CD14-positive monocyte (primary cell): ENCODE results near the gene APOBEC3F. TPM values are rescaled to one million over a fixed set of nuclear protein-coding genes. Genes with fewer than 3 reads are reported as not detected.

Experiments
- DNase-seq, 3 donors: peaks; one replicate each; pipeline ENCODE4 v3.0.0-alpha.2; 2011 to 2022
- H2AFZ ChIP-seq: 2 replicates; pipeline ENCODE4 v1.6.0; 2012; ENCODE audit warnings: mild to moderate bottlenecking, low read depth, low read length, inconsistent platforms; ENCODE audit not compliant: insufficient read depth, poor library complexity, severe bottlenecking
- H3K27ac ChIP-seq, 2 donors: 1 replicate in 1 of 2; 2 replicates in 1 of 2; pipeline ENCODE4 v1.5.1; 2012 to 2013; ENCODE audit warnings: low read length in 2 of 2, control low read depth in 1 of 2, inconsistent platforms in 1 of 2, low read depth in 1 of 2, mild to moderate bottlenecking in 1 of 2
- H3K27me3 ChIP-seq, 2 donors: one replicate each; pipeline versions ENCODE4 v1.6.0 to v1.6.1; 2011 to 2013; ENCODE audit warnings: low read length in 2 of 2; ENCODE audit not compliant: control insufficient read depth in 2 of 2, insufficient read depth in 2 of 2
- H3K36me3 ChIP-seq, 2 donors: replicated peaks in 1 of 2; 1 replicate in 1 of 2; 2 replicates in 1 of 2; pipeline versions ENCODE4 v1.5.1 to v1.6.1; 2012 to 2013; ENCODE audit warnings: low read length in 2 of 2, control low read depth in 1 of 2, inconsistent platforms in 1 of 2, mild to moderate bottlenecking in 1 of 2; ENCODE audit not compliant: insufficient read depth in 2 of 2, control insufficient read depth in 1 of 2
- H3K4me1 ChIP-seq, 2 donors: 1 replicate in 1 of 2; 2 replicates in 1 of 2; pipeline versions ENCODE4 v1.5.1 to v1.6.1; 2012 to 2013; ENCODE audit warnings: low read length in 2 of 2, control low read depth in 1 of 2, inconsistent platforms in 1 of 2, mild to moderate bottlenecking in 1 of 2, moderate library complexity in 1 of 2; ENCODE audit not compliant: insufficient read depth in 2 of 2, control insufficient read depth in 1 of 2
- H3K4me2 ChIP-seq: replicated peaks from 2 replicates; pipeline ENCODE3; 2012; ENCODE audit warnings: low read length, moderate library complexity, mild to moderate bottlenecking; ENCODE audit not compliant: poor library complexity, severe bottlenecking; ENCODE audit errors: extremely low read depth
- H3K4me3 ChIP-seq, 3 experiments: fragments of 200-600 bp in 1 of 3; sonication (generic) in 1 of 3; replicated peaks in 1 of 3; 1 replicate in 2 of 3; 2 replicates in 1 of 3; pipeline ENCODE4 v1.5.1; 2011 to 2013; ENCODE audit warnings: low read length in 3 of 3, mild to moderate bottlenecking in 3 of 3, control low read depth in 2 of 3, low read depth in 2 of 3, inconsistent platforms in 1 of 3, moderate library complexity in 1 of 3
- H3K79me2 ChIP-seq: 2 replicates; pipeline ENCODE4 v1.6.0; 2012; ENCODE audit warnings: mild to moderate bottlenecking, control low read depth, inconsistent platforms, low read length, moderate library complexity; ENCODE audit not compliant: insufficient read depth
- H3K9ac ChIP-seq: 2 replicates; pipeline ENCODE4 v1.6.0; 2017; ENCODE audit warnings: low read length, mild to moderate bottlenecking; ENCODE audit not compliant: insufficient read depth, poor library complexity, severe bottlenecking
- H3K9me3 ChIP-seq, 2 donors: replicated peaks in 1 of 2; 1 replicate in 1 of 2; 2 replicates in 1 of 2; pipeline versions ENCODE4 v1.5.1 to v1.6.1; 2012 to 2013; ENCODE audit warnings: low read length in 2 of 2, control low read depth in 1 of 2; ENCODE audit not compliant: control insufficient read depth in 1 of 2, insufficient read depth in 1 of 2
- H4K20me1 ChIP-seq: 2 replicates; pipeline ENCODE4 v1.6.0; 2012; ENCODE audit warnings: mild to moderate bottlenecking, low read length, control low read depth, moderate library complexity; ENCODE audit not compliant: insufficient read depth
- H3K27ac Mint-ChIP-seq, 7 donors: one replicate each; pipeline ENCODE4 v1.8.0; 2020; ENCODE audit warnings: mild to moderate bottlenecking in 7 of 7, mixed read lengths in 7 of 7, moderate library complexity in 6 of 7, inconsistent platforms in 2 of 7
- H3K27me3 Mint-ChIP-seq, 3 donors: one replicate each; pipeline ENCODE4 v1.8.0; 2021 to 2022; ENCODE audit warnings: low read depth in 3 of 3, mild to moderate bottlenecking in 3 of 3, mixed read lengths in 3 of 3, moderate library complexity in 3 of 3, inconsistent platforms in 1 of 3
- H3K36me3 Mint-ChIP-seq, 2 donors: one replicate each; pipeline ENCODE4 v1.8.0; 2020; ENCODE audit warnings: mixed read lengths in 2 of 2, inconsistent platforms in 1 of 2, mild to moderate bottlenecking in 1 of 2
- H3K4me1 Mint-ChIP-seq: one replicate; pipeline ENCODE4 v1.8.0; 2020; ENCODE audit warnings: mild to moderate bottlenecking, mixed read lengths
- H3K4me3 Mint-ChIP-seq, 2 donors: one replicate each; pipeline ENCODE4 v1.8.0; 2020; ENCODE audit warnings: mild to moderate bottlenecking in 2 of 2, mixed read lengths in 2 of 2, moderate library complexity in 1 of 2
- H3K9me3 Mint-ChIP-seq, 7 donors: one replicate each; pipeline ENCODE4 v1.8.0; 2020 to 2022; ENCODE audit warnings: mixed read lengths in 7 of 7, mild to moderate bottlenecking in 6 of 7, moderate library complexity in 6 of 7, inconsistent platforms in 2 of 7
- WGBS: methylation state at CpG from one replicate; pipeline ENCODE4 v1.1.5; 2013; ENCODE audit warnings: missing lambda C conversion rate; ENCODE audit not compliant: insufficient coverage; 5-methylcytosine and 5-hydroxymethylcytosine counted together
- intact Hi-C, 2 donors: fragments of 100-400 bp; cut with micrococcal nuclease; formaldehyde crosslinking; loops; one replicate each; pipeline versions ENCODE4 v1.15.0 to v1.15.1; 2023
- polyA plus RNA-seq, 3 donors: library from polyadenylated mRNA; depleted of rRNA in 1 of 3; unstranded in 2 of 3; stranded (reverse) in 1 of 3; fragments of 300-500 nt in 2 of 3; fragments of >200 nt in 1 of 3; fragmentation: Illumina TruSeq in 2 of 3; gene quantifications; 1 replicate in 2 of 3; 2 replicates in 1 of 3; pipeline ENCODE4 v1.2.3, GENCODE V29; 2012 to 2021
- TF ChIP-seq, protein P1 (sequence below): fragments of 200-600 bp; IDR thresholded peaks from one replicate; pipeline ENCODE4 v1.8.0; 2022; ENCODE audit warnings: antibody characterized with exemption, mild to moderate bottlenecking

APOBEC3F gene
- polyA plus RNA-seq, 3 donors = 4.1 to 8.0 (median 4.4) TPM

GRCh38 chr22:39098576-39098975 lies 57.9 kb downstream of the APOBEC3F start:
- Histone ChIP-seq H3K9ac (no peak overlapping the region), H2AFZ (no peak overlapping the region), H3K4me3 (no peak overlapping the region), H3K79me2 (no peaks in the 10 kb centered on the region), H3K4me1 (peaks cover 9 to 11% of the 10 kb centered on the region in 2 donors), H3K36me3 (no peaks in the 10 kb centered on the region), H4K20me1 (no peaks in the 10 kb centered on the region), H3K27ac (no peak overlapping the region), H3K9me3 (no peaks in the 10 kb centered on the region), H3K4me2 (no peak overlapping the region), H3K27me3 (no peaks in the 10 kb centered on the region)
- Mint-ChIP-seq H3K4me3 (no peak overlapping the region), H3K4me1 (peaks cover 13% of the 10 kb centered on the region), H3K36me3 (no peaks in the 10 kb centered on the region), H3K9me3 (no peaks in the 10 kb centered on the region), H3K27ac (peak overlapping the region in 1 of 7 donors; percentile 69), H3K27me3 (peaks cover 0 to 3% (median 3%) of the 10 kb centered on the region in 3 donors)
- 88% methylated on average over 7 of the region's 8 CpGs for WGBS
- intact Hi-C loops = no loop called here
- TF ChIP-seq, protein P1, sequence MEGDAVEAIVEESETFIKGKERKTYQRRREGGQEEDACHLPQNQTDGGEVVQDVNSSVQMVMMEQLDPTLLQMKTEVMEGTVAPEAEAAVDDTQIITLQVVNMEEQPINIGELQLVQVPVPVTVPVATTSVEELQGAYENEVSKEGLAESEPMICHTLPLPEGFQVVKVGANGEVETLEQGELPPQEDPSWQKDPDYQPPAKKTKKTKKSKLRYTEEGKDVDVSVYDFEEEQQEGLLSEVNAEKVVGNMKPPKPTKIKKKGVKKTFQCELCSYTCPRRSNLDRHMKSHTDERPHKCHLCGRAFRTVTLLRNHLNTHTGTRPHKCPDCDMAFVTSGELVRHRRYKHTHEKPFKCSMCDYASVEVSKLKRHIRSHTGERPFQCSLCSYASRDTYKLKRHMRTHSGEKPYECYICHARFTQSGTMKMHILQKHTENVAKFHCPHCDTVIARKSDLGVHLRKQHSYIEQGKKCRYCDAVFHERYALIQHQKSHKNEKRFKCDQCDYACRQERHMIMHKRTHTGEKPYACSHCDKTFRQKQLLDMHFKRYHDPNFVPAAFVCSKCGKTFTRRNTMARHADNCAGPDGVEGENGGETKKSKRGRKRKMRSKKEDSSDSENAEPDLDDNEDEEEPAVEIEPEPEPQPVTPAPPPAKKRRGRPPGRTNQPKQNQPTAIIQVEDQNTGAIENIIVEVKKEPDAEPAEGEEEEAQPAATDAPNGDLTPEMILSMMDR = no peak
- no peak for DNase-seq

GRCh38 chr22:39101226-39101625 lies 60.6 kb downstream of the APOBEC3F start:
- H3K27me3 ChIP-seq = no peaks in the 10 kb centered on the region
- Mint-ChIP-seq H3K27me3 (peaks cover 0 to 3% (median 2%) of the 10 kb centered on the region in 3 donors), H3K9me3 (no peaks in the 10 kb centered on the region), H3K4me3 (no peak overlapping the region), H3K36me3 (no peaks in the 10 kb centered on the region), H3K4me1 (peaks cover 11% of the 10 kb centered on the region), H3K27ac (no peak overlapping the region)
- H3K36me3 ChIP-seq = no peaks in the 10 kb centered on the region
- TF ChIP-seq, protein P1 = no peak
- H2AFZ ChIP-seq = no peak overlapping the region
- no peak overlapping the region for H3K4me3 ChIP-seq
- H3K9ac ChIP-seq = no peak overlapping the region
- H4K20me1 ChIP-seq = no peaks in the 10 kb centered on the region
- no peaks in the 10 kb centered on the region for H3K9me3 ChIP-seq
- WGBS = 98% methylated on average over 7 of the region's 13 CpGs
- intact Hi-C loops = no loop called here
- no peak overlapping the region for H3K4me2 ChIP-seq
- no peaks in the 10 kb centered on the region for H3K79me2 ChIP-seq
- DNase-seq = no peak
- H3K27ac ChIP-seq = no peak overlapping the region
- H3K4me1 ChIP-seq = peaks cover 9 to 11% of the 10 kb centered on the region in 2 donors
